Measurements from ENCODE around the gene MAP2K5.
A peak's percentile ranks its signal among the peaks of the same experiment; 100 is the strongest.

Gene MAP2K5

GRCh38 chr15:67792250-67792942 lies 249.9 kb downstream of the MAP2K5 start (continued):
- TF ChIP-seq, protein P1, sequence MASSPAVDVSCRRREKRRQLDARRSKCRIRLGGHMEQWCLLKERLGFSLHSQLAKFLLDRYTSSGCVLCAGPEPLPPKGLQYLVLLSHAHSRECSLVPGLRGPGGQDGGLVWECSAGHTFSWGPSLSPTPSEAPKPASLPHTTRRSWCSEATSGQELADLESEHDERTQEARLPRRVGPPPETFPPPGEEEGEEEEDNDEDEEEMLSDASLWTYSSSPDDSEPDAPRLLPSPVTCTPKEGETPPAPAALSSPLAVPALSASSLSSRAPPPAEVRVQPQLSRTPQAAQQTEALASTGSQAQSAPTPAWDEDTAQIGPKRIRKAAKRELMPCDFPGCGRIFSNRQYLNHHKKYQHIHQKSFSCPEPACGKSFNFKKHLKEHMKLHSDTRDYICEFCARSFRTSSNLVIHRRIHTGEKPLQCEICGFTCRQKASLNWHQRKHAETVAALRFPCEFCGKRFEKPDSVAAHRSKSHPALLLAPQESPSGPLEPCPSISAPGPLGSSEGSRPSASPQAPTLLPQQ (tag by site-specific recombination; IDR thresholded peaks at IDR 0.05) = peak; percentile 96
- TF ChIP-seq GLIS2 (tag by site-specific recombination; IDR thresholded peaks at IDR 0.05) = peak; percentile 82
- peak; percentile 96 for TF ChIP-seq KLF10 (tag by site-specific recombination; IDR thresholded peaks at IDR 0.05)
- peak; percentile 97 for TF ChIP-seq WT1 (tag by site-specific recombination; IDR thresholded peaks at IDR 0.05)
- TF ChIP-seq ZNF398 (tag by site-specific recombination; IDR thresholded peaks at IDR 0.05) = peak; percentile 88
- peak; percentile 100 for TF ChIP-seq TSHZ1 (tag by site-specific recombination; IDR thresholded peaks at IDR 0.05; ENCODE audit: borderline replicate concordance)
- no peak for TF ChIP-seq ZNF549 (tag by site-specific recombination; IDR thresholded peaks at IDR 0.05)
- no peak for TF ChIP-seq ZNF155 (tag by site-specific recombination; IDR thresholded peaks at IDR 0.05)
- peak; percentile 95 for TF ChIP-seq ZNF2 (tag by site-specific recombination; IDR thresholded peaks at IDR 0.05)
- TF ChIP-seq SP3 (tag by site-specific recombination; IDR thresholded peaks at IDR 0.05) = peak; percentile 65; the same call in 1 of the 2 replicates
- no peak for TF ChIP-seq ZNF555 (tag by site-specific recombination; conservative IDR thresholded peaks at IDR 0.05)
- TF ChIP-seq ZNF768 (tag by site-specific recombination; IDR thresholded peaks at IDR 0.05) = 0 out of 2 replicates have a peak, but pooled peaks have one; percentile 5
- TF ChIP-seq HOXA7 (CRISPR knock-in tag; IDR thresholded peaks at IDR 0.05; ENCODE audit: borderline replicate concordance) = no peak
- TF ChIP-seq ZNF658 (tag by site-specific recombination; IDR thresholded peaks at IDR 0.05) = no peak
- TF ChIP-seq ZNF624 (tag by site-specific recombination; IDR thresholded peaks at IDR 0.05) = peak; percentile 28; the same call in 1 of the 2 replicates
- peak; percentile 99 for TF ChIP-seq IKZF3 (tag by site-specific recombination; IDR thresholded peaks at IDR 0.05)
- no peak for TF ChIP-seq ZNF23 (tag by site-specific recombination; IDR thresholded peaks at IDR 0.05; ENCODE audit: borderline replicate concordance)
- TF ChIP-seq CTCF (tag by site-specific recombination; IDR thresholded peaks at IDR 0.05) = no peak
- peak; percentile 52; the same call in 1 of the 2 replicates for TF ChIP-seq EGR2 (tag by site-specific recombination; IDR thresholded peaks at IDR 0.05; ENCODE audit: low read depth)
- no peak for TF ChIP-seq ZNF248 (tag by site-specific recombination; IDR thresholded peaks at IDR 0.05)
- peak; percentile 87; the same call in 1 of the 2 replicates for TF ChIP-seq ZNF792 (tag by site-specific recombination; IDR thresholded peaks at IDR 0.05)
- no peak for TF ChIP-seq ZNF704 (tag by site-specific recombination; IDR thresholded peaks at IDR 0.05)
- TF ChIP-seq, protein P2, sequence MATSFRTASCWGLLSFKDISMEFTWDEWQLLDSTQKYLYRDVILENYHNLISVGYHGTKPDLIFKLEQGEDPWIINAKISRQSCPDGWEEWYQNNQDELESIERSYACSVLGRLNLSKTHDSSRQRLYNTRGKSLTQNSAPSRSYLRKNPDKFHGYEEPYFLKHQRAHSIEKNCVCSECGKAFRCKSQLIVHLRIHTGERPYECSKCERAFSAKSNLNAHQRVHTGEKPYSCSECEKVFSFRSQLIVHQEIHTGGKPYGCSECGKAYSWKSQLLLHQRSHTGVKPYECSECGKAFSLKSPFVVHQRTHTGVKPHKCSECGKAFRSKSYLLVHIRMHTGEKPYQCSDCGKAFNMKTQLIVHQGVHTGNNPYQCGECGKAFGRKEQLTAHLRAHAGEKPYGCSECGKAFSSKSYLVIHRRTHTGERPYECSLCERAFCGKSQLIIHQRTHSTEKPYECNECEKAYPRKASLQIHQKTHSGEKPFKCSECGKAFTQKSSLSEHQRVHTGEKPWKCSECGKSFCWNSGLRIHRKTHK (tag by site-specific recombination; IDR thresholded peaks at IDR 0.05) = no peak
- TF ChIP-seq, protein P3, sequence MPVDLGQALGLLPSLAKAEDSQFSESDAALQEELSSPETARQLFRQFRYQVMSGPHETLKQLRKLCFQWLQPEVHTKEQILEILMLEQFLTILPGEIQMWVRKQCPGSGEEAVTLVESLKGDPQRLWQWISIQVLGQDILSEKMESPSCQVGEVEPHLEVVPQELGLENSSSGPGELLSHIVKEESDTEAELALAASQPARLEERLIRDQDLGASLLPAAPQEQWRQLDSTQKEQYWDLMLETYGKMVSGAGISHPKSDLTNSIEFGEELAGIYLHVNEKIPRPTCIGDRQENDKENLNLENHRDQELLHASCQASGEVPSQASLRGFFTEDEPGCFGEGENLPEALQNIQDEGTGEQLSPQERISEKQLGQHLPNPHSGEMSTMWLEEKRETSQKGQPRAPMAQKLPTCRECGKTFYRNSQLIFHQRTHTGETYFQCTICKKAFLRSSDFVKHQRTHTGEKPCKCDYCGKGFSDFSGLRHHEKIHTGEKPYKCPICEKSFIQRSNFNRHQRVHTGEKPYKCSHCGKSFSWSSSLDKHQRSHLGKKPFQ (tag by site-specific recombination; IDR thresholded peaks at IDR 0.05) = peak; percentile 94
- no peak for TF ChIP-seq ZBTB7A (tag by site-specific recombination; IDR thresholded peaks at IDR 0.05; ENCODE audit: low read depth)
- peak; percentile 80 for TF ChIP-seq ZNF600 (tag by site-specific recombination; IDR thresholded peaks at IDR 0.05)
- no peak for TF ChIP-seq ZNF311 (tag by site-specific recombination; IDR thresholded peaks at IDR 0.05; ENCODE audit: borderline replicate concordance)
